DOHH2 (cell line): ENCODE results near the gene STARD10.

ENCODE experiments used
- H3F3A ChIP-seq: fragments of 200-600 bp; sonication (generic), shearing (Covaris generic); 2 replicates; pipeline ENCODE4 v1.6.0; 2016; ENCODE audit warnings: antibody characterized with exemption, mild to moderate bottlenecking; ENCODE audit not compliant: control insufficient read depth, insufficient read depth
- H3K27ac ChIP-seq: fragments of 200-600 bp; sonication (generic); 2 replicates; pipeline ENCODE4 v1.5.1; 2014; ENCODE audit warnings: low read depth, mild to moderate bottlenecking, low read length, moderate library complexity
- H3K27me3 ChIP-seq: fragments of 200-600 bp; sonication (generic); 2 replicates; pipeline ENCODE4 v1.6.1; 2014; ENCODE audit warnings: mild to moderate bottlenecking, low read length, mixed read lengths; ENCODE audit not compliant: control insufficient read depth
- H3K36me3 ChIP-seq: fragments of 200-600 bp; sonication (generic); 2 replicates; pipeline ENCODE4 v1.6.1; 2014; ENCODE audit warnings: mild to moderate bottlenecking, low read length, moderate library complexity, mixed read lengths; ENCODE audit not compliant: control insufficient read depth
- H3K4me1 ChIP-seq: fragments of 200-600 bp; sonication (generic); 2 replicates; pipeline ENCODE4 v1.6.1; 2014; ENCODE audit warnings: mild to moderate bottlenecking, low read length, mixed read lengths; ENCODE audit not compliant: control insufficient read depth
- H3K4me2 ChIP-seq: fragments of 200-600 bp; sonication (generic); 2 replicates; pipeline ENCODE4 v1.6.0; 2014; ENCODE audit warnings: mild to moderate bottlenecking, low read length, moderate library complexity
- H3K4me3 ChIP-seq: fragments of 200-600 bp; sonication (generic); 2 replicates; pipeline ENCODE4 v1.5.1; 2014; ENCODE audit warnings: mild to moderate bottlenecking, low read length, mixed read lengths
- H3K79me2 ChIP-seq: fragments of 200-600 bp; sonication (generic); 2 replicates; pipeline ENCODE4 v1.6.1; 2014; ENCODE audit warnings: mild to moderate bottlenecking, low read length, mixed read lengths; ENCODE audit not compliant: control insufficient read depth
- H3K9me2 ChIP-seq: fragments of 200-600 bp; sonication (generic); replicated peaks from 2 replicates; pipeline ENCODE4 v1.6.1; 2014; ENCODE audit warnings: mild to moderate bottlenecking, low read length, mixed read lengths; ENCODE audit not compliant: control insufficient read depth
- H3K9me3 ChIP-seq: fragments of 200-600 bp; sonication (generic); 2 replicates; pipeline ENCODE4 v1.6.1; 2014; ENCODE audit warnings: antibody characterized with exemption, low read length, mixed read lengths; ENCODE audit not compliant: control insufficient read depth, insufficient read depth
- H4K20me1 ChIP-seq: fragments of 200-600 bp; sonication (generic); 2 replicates; pipeline ENCODE4 v1.6.0; 2014; ENCODE audit warnings: low read depth, mild to moderate bottlenecking, antibody characterized with exemption, low read length, moderate library complexity; ENCODE audit not compliant: control insufficient read depth, insufficient read depth
- EZH2phosphoT487 ChIP-seq: fragments of 200-600 bp; sonication (generic); IDR thresholded peaks from 2 replicates; pipeline ENCODE4 v1.6.1; 2017; ENCODE audit warnings: borderline replicate concordance, mild to moderate bottlenecking, antibody characterized with exemption, low read length, moderate library complexity, mixed read lengths
- TF ChIP-seq, protein P1 (sequence below): fragments of 200-600 bp; sonication (generic); IDR thresholded peaks from one replicate; pipeline ENCODE4 v1.5.1; 2014; ENCODE audit warnings: antibody characterized with exemption, mild to moderate bottlenecking, low read depth, low read length; ENCODE audit not compliant: poor library complexity, severe bottlenecking

STARD10 gene

GRCh38 chr11:72740060-72740424, 53.8 kb downstream of the STARD10 start:
- peaks cover 34% of the 10 kb centered on the region for H3F3A ChIP-seq
- no peaks in the 10 kb centered on the region for H3K9me2 ChIP-seq
- peaks cover 93% of the 10 kb centered on the region for H3K4me1 ChIP-seq
- no peaks in the 10 kb centered on the region for H3K36me3 ChIP-seq
- H3K4me2 ChIP-seq, result peak overlapping the region; percentile 76
- H4K20me1 ChIP-seq, result peaks cover 4% of the 10 kb centered on the region
- H3K27me3 ChIP-seq, result no peaks in the 10 kb centered on the region
- peak overlapping the region; percentile 66 for H3K4me3 ChIP-seq
- H3K9me3 ChIP-seq, result no peaks in the 10 kb centered on the region
- no peak for TF ChIP-seq EZH2phosphoT487
- peak overlapping the region; percentile 78 for H3K27ac ChIP-seq
- H3K79me2 ChIP-seq, result peaks cover 52% of the 10 kb centered on the region

DNA sequence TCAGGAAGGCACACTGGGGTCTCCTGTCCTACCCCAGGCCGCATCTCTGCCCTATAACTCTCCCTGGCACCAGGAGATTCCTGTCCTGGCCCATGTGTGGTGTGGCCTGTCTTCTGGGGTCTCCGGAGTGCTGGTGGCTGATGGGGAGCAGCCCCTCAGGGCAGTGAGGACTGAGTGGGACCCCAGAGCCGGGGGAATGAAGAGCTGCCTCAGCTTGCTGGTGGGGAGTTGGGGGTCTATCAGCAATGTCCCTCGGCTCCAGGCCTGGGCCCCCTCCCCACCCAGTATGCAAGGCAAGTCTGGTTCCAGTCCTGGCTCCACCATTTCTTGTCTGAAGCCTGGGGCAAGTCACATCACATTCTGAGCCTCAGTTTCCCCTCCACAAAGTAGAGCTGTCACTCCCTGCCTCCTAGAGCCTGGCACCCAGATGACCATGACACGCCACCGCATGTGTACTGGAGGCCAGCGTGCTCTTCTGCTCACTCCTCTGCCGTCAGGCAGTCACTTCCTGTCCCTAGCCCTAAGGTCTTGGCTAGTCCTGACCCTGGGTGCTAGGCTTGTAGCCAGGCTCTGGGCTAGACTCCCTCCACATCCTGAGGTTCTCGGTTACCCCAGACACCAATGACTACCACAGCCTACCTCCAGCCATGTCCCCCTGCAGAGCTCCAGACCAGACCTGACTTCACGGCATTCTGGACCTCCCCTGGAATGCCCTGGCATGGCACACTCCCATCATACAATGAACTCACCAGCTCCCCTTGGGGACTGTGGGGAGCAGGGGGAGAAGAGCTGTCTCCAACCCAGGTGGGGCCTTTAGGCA, 54.4 kb downstream of the STARD10 start:
- Histone ChIP-seq H3K4me2 (peak overlapping the region; percentile 76), H3K27me3 (no peaks in the 10 kb centered on the region), H3K27ac (peak overlapping the region; percentile 78), H3F3A (peaks cover 31% of the 10 kb centered on the region), H3K4me1 (peaks cover 87% of the 10 kb centered on the region), H3K36me3 (no peaks in the 10 kb centered on the region), H3K9me2 (no peaks in the 10 kb centered on the region), H3K4me3 (peak overlapping the region; percentile 66), H3K9me3 (no peaks in the 10 kb centered on the region), H4K20me1 (peaks cover 4% of the 10 kb centered on the region), H3K79me2 (peaks cover 47% of the 10 kb centered on the region)
- TF ChIP-seq EZH2phosphoT487, result no peak
- TF ChIP-seq, protein P1, sequence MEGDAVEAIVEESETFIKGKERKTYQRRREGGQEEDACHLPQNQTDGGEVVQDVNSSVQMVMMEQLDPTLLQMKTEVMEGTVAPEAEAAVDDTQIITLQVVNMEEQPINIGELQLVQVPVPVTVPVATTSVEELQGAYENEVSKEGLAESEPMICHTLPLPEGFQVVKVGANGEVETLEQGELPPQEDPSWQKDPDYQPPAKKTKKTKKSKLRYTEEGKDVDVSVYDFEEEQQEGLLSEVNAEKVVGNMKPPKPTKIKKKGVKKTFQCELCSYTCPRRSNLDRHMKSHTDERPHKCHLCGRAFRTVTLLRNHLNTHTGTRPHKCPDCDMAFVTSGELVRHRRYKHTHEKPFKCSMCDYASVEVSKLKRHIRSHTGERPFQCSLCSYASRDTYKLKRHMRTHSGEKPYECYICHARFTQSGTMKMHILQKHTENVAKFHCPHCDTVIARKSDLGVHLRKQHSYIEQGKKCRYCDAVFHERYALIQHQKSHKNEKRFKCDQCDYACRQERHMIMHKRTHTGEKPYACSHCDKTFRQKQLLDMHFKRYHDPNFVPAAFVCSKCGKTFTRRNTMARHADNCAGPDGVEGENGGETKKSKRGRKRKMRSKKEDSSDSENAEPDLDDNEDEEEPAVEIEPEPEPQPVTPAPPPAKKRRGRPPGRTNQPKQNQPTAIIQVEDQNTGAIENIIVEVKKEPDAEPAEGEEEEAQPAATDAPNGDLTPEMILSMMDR, result no peak

DNA sequence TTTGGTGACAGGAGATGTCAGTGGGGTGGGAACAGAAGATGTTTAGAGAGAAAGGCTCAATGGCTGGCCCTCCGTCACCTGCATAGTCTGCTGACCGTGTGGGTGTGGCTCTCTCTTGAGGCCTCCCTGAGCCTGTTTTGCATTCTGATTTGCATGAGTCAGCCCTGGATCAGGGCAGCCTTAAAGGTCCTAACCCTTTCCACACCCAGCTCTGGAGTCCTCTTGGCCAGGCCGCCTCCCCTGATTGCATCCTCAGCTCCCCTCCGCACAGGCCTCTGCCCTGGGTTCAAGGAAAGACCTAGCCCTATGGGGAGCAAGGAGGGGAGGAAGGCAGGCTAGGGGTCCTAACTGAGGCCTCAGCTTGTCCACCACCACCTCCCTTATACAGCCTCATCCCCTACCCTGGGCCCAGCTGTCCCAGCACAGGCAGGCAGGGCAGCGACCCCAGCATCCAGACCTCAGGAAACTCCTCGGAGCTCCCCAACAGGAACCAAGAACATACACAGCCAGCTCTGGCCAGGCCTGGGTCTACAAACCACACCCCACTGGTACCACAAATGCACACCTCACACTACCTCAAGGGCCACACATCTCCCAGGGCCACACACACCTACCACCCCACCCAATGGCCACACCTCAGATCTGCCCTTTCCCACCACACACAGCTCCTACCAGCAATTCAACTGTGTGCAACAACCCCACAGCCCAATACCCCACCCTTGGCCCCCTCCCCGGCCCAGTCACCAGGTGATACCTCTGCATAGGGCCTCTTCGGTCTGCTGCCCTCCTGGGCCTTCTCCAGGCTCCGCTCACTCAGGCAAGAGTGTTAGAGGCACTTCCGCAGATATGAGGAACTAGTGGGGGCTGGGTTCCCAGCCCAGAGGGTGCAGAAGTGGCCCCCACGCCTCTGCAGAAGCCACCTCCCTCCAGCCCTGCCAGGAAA, 55.4 kb downstream of the STARD10 start:
- Histone ChIP-seq H3K4me3 (peak overlapping the region; percentile 66), H3K27me3 (no peaks in the 10 kb centered on the region), H3K4me2 (peak overlapping the region; percentile 76), H3K9me3 (no peaks in the 10 kb centered on the region), H3K79me2 (peaks cover 43% of the 10 kb centered on the region), H4K20me1 (no peaks in the 10 kb centered on the region), H3F3A (peaks cover 27% of the 10 kb centered on the region), H3K9me2 (no peaks in the 10 kb centered on the region), H3K4me1 (peaks cover 77% of the 10 kb centered on the region), H3K36me3 (no peaks in the 10 kb centered on the region), H3K27ac (peak overlapping the region; percentile 78)
- TF ChIP-seq EZH2phosphoT487, result no peak
- TF ChIP-seq, protein P1, result no peak
